PC-3 (cell line): ENCODE data around the gene ULBP3. TPM values are rescaled to one million over a fixed set of nuclear protein-coding genes. Genes with fewer than 3 reads are reported as not detected.

Source experiments
- ATAC-seq: fragments of 200-7000 bp; cut with Tn5 transposase; 2 replicates; pipeline ENCODE4 v1.9.1; 2020; ENCODE audit warnings: mild to moderate bottlenecking, moderate library complexity
- BruUV-seq: library from RNA; stranded (reverse); fragments of 400-500 nt; replicated peaks from 2 replicates; lab custom pipeline; 2021; lab: Mats Ljungman, UMichigan
- CTCF ChIA-PET: fragments of 300-600 bp; sonication (Branson Sonifier 250); formaldehyde crosslinking; loops from one replicate; lab custom pipeline; 2022; ENCODE audit warnings: antibody characterized with exemption; lab: Charles Lee
- POLR2A ChIA-PET: fragments of 300-600 bp; sonication (Branson Sonifier 250); formaldehyde crosslinking; loops from one replicate; lab custom pipeline; 2022; ENCODE audit warnings: antibody characterized with exemption; ENCODE audit not compliant: unreplicated experiment; lab: Charles Lee
- DNase-seq: peaks from one replicate; pipeline ENCODE4 v3.0.0-alpha.2; 2015
- H2AFZ ChIP-seq: fragments of 300-600 bp; sonication (generic); 2 replicates; pipeline ENCODE4 v1.6.0; 2016; ENCODE audit warnings: antibody characterized with exemption, low read length
- H3F3A ChIP-seq: fragments of 300-600 bp; sonication (generic); one replicate; pipeline ENCODE4 v1.6.0; 2017; ENCODE audit warnings: antibody characterized with exemption, low read length, control low read depth, mild to moderate bottlenecking; ENCODE audit not compliant: unreplicated experiment
- H3K27ac ChIP-seq: fragments of 300-600 bp; sonication (generic); 2 replicates; pipeline ENCODE4 v1.5.1; 2016; ENCODE audit warnings: mild to moderate bottlenecking, low read length
- H3K27me3 ChIP-seq: fragments of 300-600 bp; sonication (generic); 2 replicates; pipeline ENCODE4 v1.6.1; 2016; ENCODE audit warnings: low read length, mixed read lengths
- H3K36me3 ChIP-seq: fragments of 300-600 bp; sonication (generic); 2 replicates; pipeline ENCODE4 v1.6.1; 2016; ENCODE audit warnings: low read depth, mixed run types, low read length, mixed read lengths
- H3K4me1 ChIP-seq: fragments of 300-600 bp; sonication (generic); 2 replicates; pipeline ENCODE4 v1.5.1; 2016; ENCODE audit warnings: low read length; ENCODE audit not compliant: insufficient read depth
- H3K4me2 ChIP-seq: fragments of 300-600 bp; sonication (generic); 2 replicates; pipeline ENCODE4 v1.6.0; 2016; ENCODE audit warnings: low read length
- H3K4me3 ChIP-seq: fragments of 300-600 bp; sonication (generic); 2 replicates; pipeline ENCODE4 v1.5.1; 2016; ENCODE audit warnings: mild to moderate bottlenecking, low read length, mixed read lengths
- H3K79me2 ChIP-seq: fragments of 300-600 bp; sonication (generic); 2 replicates; pipeline ENCODE4 v1.6.1; 2017; ENCODE audit warnings: low read length, mixed read lengths
- H3K9ac ChIP-seq: fragments of 300-600 bp; sonication (generic); 2 replicates; pipeline ENCODE4 v1.6.0; 2016; ENCODE audit warnings: mild to moderate bottlenecking, low read length
- H3K9me2 ChIP-seq: fragments of 300-600 bp; sonication (generic); replicated peaks from 2 replicates; pipeline ENCODE4 v1.6.1; 2016; ENCODE audit warnings: mixed run types, low read length, mixed read lengths
- H3K9me3 ChIP-seq: fragments of 300-600 bp; sonication (generic); 2 replicates; pipeline ENCODE4 v1.6.1; 2016; ENCODE audit warnings: low read length, mixed read lengths
- H4K20me1 ChIP-seq: fragments of 300-600 bp; sonication (generic); 2 replicates; pipeline ENCODE4 v1.6.1; 2016; ENCODE audit warnings: low read length, mixed read lengths
- EZH2 ChIP-seq: fragments of 300-600 bp; sonication (generic); IDR thresholded peaks from one replicate; pipeline ENCODE4 v1.6.1; 2017; ENCODE audit warnings: antibody characterized with exemption, mild to moderate bottlenecking, low read length; ENCODE audit not compliant: unreplicated experiment
- EZH2phosphoT487 ChIP-seq: fragments of 300-600 bp; sonication (generic); IDR thresholded peaks from 2 replicates; pipeline ENCODE4 v1.6.1; 2018; ENCODE audit warnings: mild to moderate bottlenecking, antibody characterized with exemption, low read length, borderline replicate concordance
- intact Hi-C: fragments of 100-400 bp; cut with micrococcal nuclease; formaldehyde crosslinking; loops from 2 replicates; pipeline ENCODE4 v1.9.0; 2023
- total RNA-seq: library from RNA; depleted of rRNA; stranded (reverse); fragments of >200 nt; gene quantifications from 2 replicates; pipeline ENCODE4 v1.2.3, GENCODE V29; 2014
- TF ChIP-seq, protein P1 (sequence below): fragments of 300-600 bp; sonication (generic); conservative IDR thresholded peaks from 2 replicates; pipeline ENCODE4 v1.5.1; 2017; ENCODE audit warnings: antibody characterized with exemption, low read depth, mild to moderate bottlenecking, low read length

The ULBP3 gene
- total RNA-seq, 1 experiment from 2014 or later: 20.5 TPM

DNA sequence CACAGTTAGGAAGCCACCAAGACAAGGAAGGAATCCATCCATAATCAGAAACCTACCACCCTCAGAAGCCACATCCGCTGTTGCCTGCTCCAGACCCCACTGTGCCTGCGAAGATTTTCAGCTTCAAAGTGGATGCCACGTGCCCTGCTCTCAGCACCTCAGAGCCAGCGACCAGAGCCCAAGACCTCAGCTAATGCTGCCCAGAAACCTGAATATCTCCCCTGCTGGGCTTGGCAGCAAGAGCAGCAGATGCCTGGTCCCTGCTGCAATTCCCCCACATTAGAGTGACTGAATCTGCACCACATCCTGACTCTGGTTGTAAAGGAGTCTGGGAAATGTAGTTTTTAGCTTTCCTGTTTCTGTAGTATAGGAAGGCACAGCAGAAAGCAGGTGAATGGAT is 10.7 kb upstream of the ULBP3 start:
- ATAC-seq (no peak), DNase-seq (peak; percentile 10)
- no peaks in the 10 kb centered on the region for H3F3A ChIP-seq
- no peak overlapping the region for H3K27ac ChIP-seq
- TF ChIP-seq EZH2 (no peak), EZH2phosphoT487 (no peak)
- TF ChIP-seq, protein P1, sequence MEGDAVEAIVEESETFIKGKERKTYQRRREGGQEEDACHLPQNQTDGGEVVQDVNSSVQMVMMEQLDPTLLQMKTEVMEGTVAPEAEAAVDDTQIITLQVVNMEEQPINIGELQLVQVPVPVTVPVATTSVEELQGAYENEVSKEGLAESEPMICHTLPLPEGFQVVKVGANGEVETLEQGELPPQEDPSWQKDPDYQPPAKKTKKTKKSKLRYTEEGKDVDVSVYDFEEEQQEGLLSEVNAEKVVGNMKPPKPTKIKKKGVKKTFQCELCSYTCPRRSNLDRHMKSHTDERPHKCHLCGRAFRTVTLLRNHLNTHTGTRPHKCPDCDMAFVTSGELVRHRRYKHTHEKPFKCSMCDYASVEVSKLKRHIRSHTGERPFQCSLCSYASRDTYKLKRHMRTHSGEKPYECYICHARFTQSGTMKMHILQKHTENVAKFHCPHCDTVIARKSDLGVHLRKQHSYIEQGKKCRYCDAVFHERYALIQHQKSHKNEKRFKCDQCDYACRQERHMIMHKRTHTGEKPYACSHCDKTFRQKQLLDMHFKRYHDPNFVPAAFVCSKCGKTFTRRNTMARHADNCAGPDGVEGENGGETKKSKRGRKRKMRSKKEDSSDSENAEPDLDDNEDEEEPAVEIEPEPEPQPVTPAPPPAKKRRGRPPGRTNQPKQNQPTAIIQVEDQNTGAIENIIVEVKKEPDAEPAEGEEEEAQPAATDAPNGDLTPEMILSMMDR: no peak
- ChIA-PET POLR2A (no interaction called here), CTCF (interaction anchor here (0.7 kb wide), 3 partner anchors 17 to 311 kb away, joined by 3 to 5 read pairs (median 4); no protein-coding TSS in a partner anchor)
- no peaks in the 10 kb centered on the region for H3K9me3 ChIP-seq
- BruUV-seq: no TSS peak
- peaks cover 18% of the 10 kb centered on the region for H3K4me1 ChIP-seq
- H3K27me3 ChIP-seq: no peaks in the 10 kb centered on the region
- H4K20me1 ChIP-seq: no peaks in the 10 kb centered on the region
- intact Hi-C loops: loop anchor here (2.0 to 10.0 kb wide), 4 partner anchors 255 to 735 kb away; no protein-coding TSS in a partner anchor
- no peaks in the 10 kb centered on the region for H3K9me2 ChIP-seq
- no peak overlapping the region for H2AFZ ChIP-seq
- H3K4me2 ChIP-seq: no peak overlapping the region
- no peaks in the 10 kb centered on the region for H3K79me2 ChIP-seq
- no peak overlapping the region for H3K9ac ChIP-seq
- H3K4me3 ChIP-seq: no peak overlapping the region
- H3K36me3 ChIP-seq: no peaks in the 10 kb centered on the region

DNA sequence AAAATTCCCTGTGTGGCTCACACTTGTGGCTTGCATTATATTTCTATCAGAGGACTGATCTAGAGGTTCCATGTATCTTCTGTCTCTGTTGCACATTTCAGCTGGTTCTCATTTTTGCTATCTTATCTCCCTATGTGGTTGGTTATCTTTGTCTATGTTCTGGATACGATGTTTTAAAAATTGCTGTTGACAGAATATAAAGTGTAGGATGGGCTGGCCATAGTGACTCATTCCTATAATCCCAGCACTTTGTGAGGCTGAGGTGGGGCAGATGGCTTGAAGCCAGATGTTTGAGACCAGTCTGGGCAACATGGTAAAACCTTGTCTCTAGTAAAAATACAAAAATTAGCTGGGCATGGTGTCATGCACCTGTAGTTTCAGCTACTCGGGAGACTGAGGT is 9.9 kb upstream of the ULBP3 start:
- no peaks in the 10 kb centered on the region for H4K20me1 ChIP-seq
- CTCF ChIA-PET: interaction anchor here (0.6 to 0.7 kb wide), 2 partner anchors 10 to 312 kb away, joined by 3 read pairs; partner anchors contain the start of gene ULBP3
- peak; percentile 73 for DNase-seq
- H3K79me2 ChIP-seq: no peaks in the 10 kb centered on the region
- POLR2A ChIA-PET: no interaction called here
- no TSS peak for BruUV-seq
- H3K4me3 ChIP-seq: no peak overlapping the region
- no peaks in the 10 kb centered on the region for H3F3A ChIP-seq
- no peak overlapping the region for H3K27ac ChIP-seq
- TF ChIP-seq EZH2phosphoT487 (no peak), EZH2 (no peak)
- TF ChIP-seq, protein P1: no peak
- no peak overlapping the region for H2AFZ ChIP-seq
- no peak overlapping the region for H3K4me2 ChIP-seq
- no peaks in the 10 kb centered on the region for H3K9me3 ChIP-seq
- H3K9me2 ChIP-seq: no peaks in the 10 kb centered on the region
- peak; percentile 79 for ATAC-seq
- peaks cover 18% of the 10 kb centered on the region for H3K4me1 ChIP-seq
- intact Hi-C loops: loop anchor here (2.0 kb wide), 1 partner anchor 736 kb away; no protein-coding TSS in a partner anchor
- no peaks in the 10 kb centered on the region for H3K36me3 ChIP-seq
- no peak overlapping the region for H3K9ac ChIP-seq
- no peaks in the 10 kb centered on the region for H3K27me3 ChIP-seq

DNA sequence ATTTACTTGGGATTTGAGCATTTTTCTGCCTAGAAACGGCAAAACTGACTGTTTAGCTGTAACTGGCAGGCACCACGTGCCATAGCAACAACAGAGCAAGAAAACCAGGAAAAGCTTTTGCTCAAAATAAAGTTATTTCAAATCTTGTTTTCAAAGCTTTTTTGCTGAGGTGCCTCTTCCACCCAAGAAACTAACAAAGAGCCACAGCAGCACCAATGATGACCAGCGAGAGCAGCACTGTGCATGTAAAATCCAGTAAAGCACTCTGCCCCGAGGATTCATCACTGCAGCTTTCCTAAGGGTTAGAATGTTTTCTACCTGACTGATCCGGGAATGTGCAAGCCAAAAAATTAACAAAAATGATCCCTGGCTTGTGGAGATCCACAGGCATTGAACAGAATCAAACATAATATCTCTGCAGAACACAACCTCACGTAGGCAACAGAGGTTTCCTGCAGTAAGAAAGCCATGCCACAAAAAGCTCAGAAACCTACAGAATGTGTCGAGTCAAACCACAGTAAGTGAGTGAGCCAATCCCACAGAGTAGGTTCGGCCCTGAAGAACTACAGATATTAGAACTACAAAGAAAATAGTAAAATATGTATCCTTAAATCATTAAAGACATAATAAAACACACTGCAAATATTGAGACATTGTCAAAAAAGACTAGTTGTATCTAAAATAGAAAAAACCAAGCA is 7.4 kb upstream of the ULBP3 start:
- TF ChIP-seq, protein P1: 0 out of 2 replicates have a peak, but pooled peaks have one; percentile 11
- no peak for TF ChIP-seq EZH2
- no peak for TF ChIP-seq EZH2phosphoT487
- peak overlapping the region; percentile 19; the same call in 1 of the 2 replicates for H3K4me2 ChIP-seq
- H3K4me3 ChIP-seq: no peak overlapping the region
- intact Hi-C loops: no loop called here
- H3K36me3 ChIP-seq: no peaks in the 10 kb centered on the region
- H3K4me1 ChIP-seq: peaks cover 31% of the 10 kb centered on the region
- no peaks in the 10 kb centered on the region for H3K9me2 ChIP-seq
- no TSS peak for BruUV-seq
- no peak overlapping the region for H2AFZ ChIP-seq
- no peak overlapping the region for H3K27ac ChIP-seq
- no peaks in the 10 kb centered on the region for H3K9me3 ChIP-seq
- ATAC-seq: no peak
- ChIA-PET CTCF (no interaction called here), POLR2A (no interaction called here)
- peak; percentile 5 for DNase-seq
- H3K27me3 ChIP-seq: no peaks in the 10 kb centered on the region
- no peaks in the 10 kb centered on the region for H3F3A ChIP-seq
- no peaks in the 10 kb centered on the region for H4K20me1 ChIP-seq
- H3K79me2 ChIP-seq: no peaks in the 10 kb centered on the region
- no peak overlapping the region for H3K9ac ChIP-seq
